Vagina (tissue), 2 donors: ENCODE data around the gene SERGEF. TPM values are rescaled to one million over a fixed set of nuclear protein-coding genes. Genes with fewer than 3 reads are reported as not detected.
A peak's percentile ranks its signal among the peaks of the same experiment; 100 is the strongest.

ENCODE experiments used
- DNase-seq, 2 donors: peaks; one replicate each; pipeline ENCODE4 v3.0.0-alpha.2; 2017; ENCODE audit errors: extremely low spot score in 2 of 2
- H3K27ac ChIP-seq: fragments of 200-600 bp; sonication (generic); one replicate; pipeline ENCODE4 v1.5.1; 2019
- H3K27me3 ChIP-seq: fragments of 200-600 bp; sonication (generic); one replicate; pipeline ENCODE4 v1.5.1; 2019
- H3K36me3 ChIP-seq, 2 donors: fragments of 200-600 bp; sonication (generic); one replicate each; pipeline ENCODE4 v1.5.1; 2017 to 2019
- H3K4me1 ChIP-seq: fragments of 200-600 bp; sonication (generic); one replicate; pipeline ENCODE4 v1.5.1; 2019
- H3K4me3 ChIP-seq, 2 donors: fragments of 200-600 bp; sonication (generic); 1 replicate in 1 of 2; 2 replicates in 1 of 2; pipeline ENCODE4 v1.5.1; 2016 to 2019
- H3K9me3 ChIP-seq: fragments of 200-600 bp; sonication (generic); one replicate; pipeline ENCODE4 v1.5.1; 2019
- POLR2A ChIP-seq, 2 donors: fragments of 450-650 bp; IDR thresholded peaks; one replicate each; pipeline ENCODE4 v1.6.1; 2017; ENCODE audit warnings: antibody characterized with exemption in 2 of 2, mild to moderate bottlenecking in 2 of 2, moderate library complexity in 2 of 2
- POLR2AphosphoS5 ChIP-seq, 2 donors: sonication (generic); formaldehyde crosslinking; IDR thresholded peaks; one replicate each; pipeline ENCODE4 v1.9.0; 2017; ENCODE audit warnings: antibody characterized with exemption in 2 of 2, mild to moderate bottlenecking in 2 of 2, low read depth in 1 of 2; ENCODE audit not compliant: insufficient read depth in 1 of 2
- intact Hi-C: fragments of 100-400 bp; cut with DNase I; formaldehyde crosslinking; loops from one replicate; pipeline ENCODE4 v1.15.1; 2023
- total RNA-seq: library from RNA; depleted of rRNA; stranded (reverse); fragments of >200 nt; gene quantifications from one replicate; pipeline ENCODE4 v1.2.3, GENCODE V29; 2016
- TF ChIP-seq, protein P1 (sequence below), 3 experiments: fragments of 450-650 bp in 2 of 3; fragments of 200-600 bp in 1 of 3; sonication (generic) in 1 of 3; IDR thresholded peaks; one replicate each; pipeline ENCODE4 v1.5.1; 2017 to 2019; ENCODE audit warnings: antibody characterized with exemption in 3 of 3, mild to moderate bottlenecking in 2 of 3, moderate library complexity in 2 of 3

Gene SERGEF
- total RNA-seq, 1 donor from 2014 or later: 30.7 TPM

GRCh38 chr11:17845431-17845881 lies 167.4 kb downstream of the SERGEF start:
- Histone ChIP-seq H3K4me1 (peaks cover 6% of the 10 kb centered on the region), H3K27ac (peak overlapping the region; percentile 72), H3K27me3 (no peaks in the 10 kb centered on the region), H3K9me3 (no peaks in the 10 kb centered on the region), H3K36me3 (no peaks in the 10 kb centered on the region), H3K4me3 (no peak overlapping the region)
- TF ChIP-seq POLR2A (IDR thresholded peaks at IDR 0.05) (no peak), POLR2AphosphoS5 (IDR thresholded peaks at IDR 0.05; ENCODE audit: insufficient read depth in 1 of 2, low read depth in 1 of 2) (no peak)
- TF ChIP-seq, protein P1, sequence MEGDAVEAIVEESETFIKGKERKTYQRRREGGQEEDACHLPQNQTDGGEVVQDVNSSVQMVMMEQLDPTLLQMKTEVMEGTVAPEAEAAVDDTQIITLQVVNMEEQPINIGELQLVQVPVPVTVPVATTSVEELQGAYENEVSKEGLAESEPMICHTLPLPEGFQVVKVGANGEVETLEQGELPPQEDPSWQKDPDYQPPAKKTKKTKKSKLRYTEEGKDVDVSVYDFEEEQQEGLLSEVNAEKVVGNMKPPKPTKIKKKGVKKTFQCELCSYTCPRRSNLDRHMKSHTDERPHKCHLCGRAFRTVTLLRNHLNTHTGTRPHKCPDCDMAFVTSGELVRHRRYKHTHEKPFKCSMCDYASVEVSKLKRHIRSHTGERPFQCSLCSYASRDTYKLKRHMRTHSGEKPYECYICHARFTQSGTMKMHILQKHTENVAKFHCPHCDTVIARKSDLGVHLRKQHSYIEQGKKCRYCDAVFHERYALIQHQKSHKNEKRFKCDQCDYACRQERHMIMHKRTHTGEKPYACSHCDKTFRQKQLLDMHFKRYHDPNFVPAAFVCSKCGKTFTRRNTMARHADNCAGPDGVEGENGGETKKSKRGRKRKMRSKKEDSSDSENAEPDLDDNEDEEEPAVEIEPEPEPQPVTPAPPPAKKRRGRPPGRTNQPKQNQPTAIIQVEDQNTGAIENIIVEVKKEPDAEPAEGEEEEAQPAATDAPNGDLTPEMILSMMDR (IDR thresholded peaks at IDR 0.05): no peak
- intact Hi-C loops: no loop called here
- DNase-seq: no peak

GRCh38 chr11:17840101-17840548 lies 172.7 kb downstream of the SERGEF start:
- no peak overlapping the region for H3K4me3 ChIP-seq
- H3K27me3 ChIP-seq: no peaks in the 10 kb centered on the region
- intact Hi-C loops: no loop called here
- no peaks in the 10 kb centered on the region for H3K36me3 ChIP-seq
- peaks cover 11% of the 10 kb centered on the region for H3K4me1 ChIP-seq
- H3K27ac ChIP-seq: peak overlapping the region; percentile 9
- TF ChIP-seq POLR2A (IDR thresholded peaks at IDR 0.05) (no peak), POLR2AphosphoS5 (IDR thresholded peaks at IDR 0.05; ENCODE audit: insufficient read depth in 1 of 2, low read depth in 1 of 2) (no peak)
- TF ChIP-seq, protein P1 (IDR thresholded peaks at IDR 0.05): no peak
- no peaks in the 10 kb centered on the region for H3K9me3 ChIP-seq
- no peak for DNase-seq

DNA sequence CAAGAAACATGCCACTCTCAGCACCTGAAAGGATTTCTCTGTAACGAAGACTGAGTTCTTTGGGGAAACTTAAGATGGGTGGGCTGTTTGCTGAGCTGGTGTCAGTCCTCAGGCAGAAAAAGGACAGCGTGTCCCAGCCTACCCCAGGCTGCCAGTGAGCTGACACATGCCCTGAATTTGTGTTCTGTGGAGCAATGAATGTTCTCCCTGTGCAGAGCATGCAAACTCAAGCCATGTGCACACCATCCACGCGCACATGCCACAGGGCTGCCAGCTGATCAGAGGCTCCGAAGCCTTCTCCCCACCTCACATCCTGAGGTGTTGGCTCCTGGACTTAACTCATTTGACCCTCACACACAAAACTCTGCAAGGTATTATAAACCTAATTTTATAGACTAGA lies 173.4 kb downstream of the SERGEF start:
- Histone ChIP-seq H3K4me1 (peaks cover 11% of the 10 kb centered on the region), H3K4me3 (no peak overlapping the region), H3K27me3 (no peaks in the 10 kb centered on the region), H3K9me3 (no peaks in the 10 kb centered on the region), H3K27ac (peak overlapping the region; percentile 9), H3K36me3 (no peaks in the 10 kb centered on the region)
- intact Hi-C loops: no loop called here
- no peak for DNase-seq
- TF ChIP-seq POLR2A (IDR thresholded peaks at IDR 0.05): no peak
- no peak for TF ChIP-seq POLR2AphosphoS5 (IDR thresholded peaks at IDR 0.05; ENCODE audit: insufficient read depth in 1 of 2, low read depth in 1 of 2)
- TF ChIP-seq, protein P1 (IDR thresholded peaks at IDR 0.05): no peak

DNA sequence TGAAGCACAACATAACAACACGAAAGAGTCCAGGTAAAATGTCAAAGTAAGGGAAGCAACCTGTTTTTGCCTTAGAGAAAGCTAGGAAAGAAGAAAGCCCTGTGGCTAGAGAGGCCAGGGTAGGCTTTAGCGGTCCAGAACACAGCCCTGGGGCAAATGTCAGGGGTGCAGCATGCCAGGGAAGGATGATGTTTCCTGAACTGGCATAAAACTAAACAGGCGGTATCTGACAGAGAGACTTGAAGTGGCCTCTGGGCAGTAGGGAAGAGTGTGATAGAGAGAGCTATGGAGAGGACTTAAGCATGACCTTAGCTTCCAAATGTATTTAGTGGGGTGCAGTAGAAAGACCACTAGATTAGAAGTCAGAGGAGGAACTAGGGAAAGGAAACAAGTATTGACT lies 174.7 kb downstream of the SERGEF start:
- Histone ChIP-seq H3K36me3 (no peaks in the 10 kb centered on the region), H3K27ac (no peak overlapping the region), H3K4me1 (peaks cover 11% of the 10 kb centered on the region), H3K27me3 (no peaks in the 10 kb centered on the region), H3K9me3 (no peaks in the 10 kb centered on the region), H3K4me3 (no peak overlapping the region)
- TF ChIP-seq POLR2A (IDR thresholded peaks at IDR 0.05): no peak
- TF ChIP-seq, protein P1 (IDR thresholded peaks at IDR 0.05): no peak
- no peak for TF ChIP-seq POLR2AphosphoS5 (IDR thresholded peaks at IDR 0.05; ENCODE audit: insufficient read depth in 1 of 2, low read depth in 1 of 2)
- intact Hi-C loops: no loop called here
- DNase-seq: no peak

- Histone ChIP-seq H3K4me1 (peaks cover 10% of the 10 kb centered on the region), H3K36me3 (no peaks in the 10 kb centered on the region), H3K4me3 (no peak overlapping the region), H3K9me3 (no peaks in the 10 kb centered on the region), H3K27me3 (no peaks in the 10 kb centered on the region), H3K27ac (no peak overlapping the region)
- TF ChIP-seq, protein P1 (IDR thresholded peaks at IDR 0.05): no peak
- TF ChIP-seq POLR2A (IDR thresholded peaks at IDR 0.05): no peak
- no peak for TF ChIP-seq POLR2AphosphoS5 (IDR thresholded peaks at IDR 0.05; ENCODE audit: insufficient read depth in 1 of 2, low read depth in 1 of 2)
- no peak for DNase-seq
- intact Hi-C loops: no loop called here
These were observed 181.0 kb downstream of the SERGEF start for GRCh38 chr11:17831883-17832282.
